Measurements from ENCODE around the gene KIAA1328.

GRCh38 chr18:36929601-36930000 lies 100.7 kb downstream of the KIAA1328 start:
- no peak for TF ChIP-seq CTCF (conservative IDR thresholded peaks at IDR 0.05)
- no peak for TF ChIP-seq ZFX (IDR thresholded peaks at IDR 0.05)

All from C4-2B (cell line).